PC-9 (cell line): ENCODE results near the gene IRF2. TPM values are rescaled to one million over a fixed set of nuclear protein-coding genes. Genes with fewer than 3 reads are reported as not detected.

ENCODE experiments used
- BruUV-seq: library from RNA; stranded (reverse); fragments of 400-500 nt; replicated peaks from 2 replicates; lab custom pipeline; 2021; lab: Mats Ljungman, UMichigan
- CTCF ChIA-PET: fragments of 300-600 bp; sonication (Branson Sonifier 250); formaldehyde crosslinking; loops from one replicate; lab custom pipeline; 2022; ENCODE audit warnings: antibody characterized with exemption; lab: Charles Lee
- POLR2A ChIA-PET: fragments of 300-600 bp; sonication (Branson Sonifier 250); formaldehyde crosslinking; loops from one replicate; lab custom pipeline; 2022; ENCODE audit warnings: antibody characterized with exemption; ENCODE audit not compliant: unreplicated experiment; lab: Charles Lee
- DNase-seq, 2 experiments: peaks; one replicate each; pipeline versions ENCODE4 v3.0.0 to v3.0.0-alpha.2; 2015 to 2022; ENCODE audit warnings: mixed read lengths in 1 of 2
- H2AFZ ChIP-seq: fragments of 200-600 bp; sonication (generic); 2 replicates; pipeline ENCODE4 v1.8.1; 2017; ENCODE audit warnings: antibody characterized with exemption
- H3F3A ChIP-seq: fragments of 200-600 bp; sonication (generic); 2 replicates; pipeline ENCODE4 v1.8.1; 2017; ENCODE audit warnings: antibody characterized with exemption, mild to moderate bottlenecking, low read depth; ENCODE audit not compliant: insufficient read depth
- H3K27ac ChIP-seq: fragments of 200-600 bp; sonication (generic); 2 replicates; pipeline ENCODE4 v1.6.1; 2016; ENCODE audit warnings: mixed run types
- H3K27me3 ChIP-seq: fragments of 200-600 bp; sonication (generic); 2 replicates; pipeline ENCODE4 v1.6.1; 2016; ENCODE audit warnings: low read depth, mixed run types; ENCODE audit not compliant: insufficient read depth
- H3K36me3 ChIP-seq: fragments of 200-600 bp; sonication (generic); 2 replicates; pipeline ENCODE4 v1.6.1; 2016; ENCODE audit warnings: low read depth, mixed run types
- H3K4me1 ChIP-seq: fragments of 200-600 bp; sonication (generic); replicated peaks from 2 replicates; pipeline ENCODE4 v1.6.1; 2016; ENCODE audit warnings: mixed run types; ENCODE audit not compliant: insufficient read depth
- H3K4me2 ChIP-seq: fragments of 200-600 bp; sonication (generic); 2 replicates; pipeline ENCODE4 v1.6.1; 2017; ENCODE audit warnings: mixed run types
- H3K4me3 ChIP-seq: fragments of 200-600 bp; sonication (generic); 2 replicates; pipeline ENCODE4 v1.6.1; 2016; ENCODE audit warnings: mixed run types
- H3K79me2 ChIP-seq: fragments of 200-600 bp; sonication (generic); 2 replicates; pipeline ENCODE4 v1.6.1; 2017; ENCODE audit warnings: low read depth, mixed run types
- H3K9me2 ChIP-seq: fragments of 200-600 bp; sonication (generic); 2 replicates; pipeline ENCODE4 v1.8.1; 2017; ENCODE audit warnings: mild to moderate bottlenecking; ENCODE audit not compliant: insufficient read depth
- H3K9me3 ChIP-seq: fragments of 200-600 bp; sonication (generic); 2 replicates; pipeline ENCODE4 v1.8.1; 2016; ENCODE audit warnings: low read depth; ENCODE audit not compliant: insufficient read depth
- H4K20me1 ChIP-seq: fragments of 200-600 bp; sonication (generic); 2 replicates; pipeline ENCODE4 v1.8.1; 2017; ENCODE audit not compliant: insufficient read depth
- CTCF ChIP-seq: fragments of 200-600 bp; sonication (generic); conservative IDR thresholded peaks from 2 replicates; pipeline ENCODE4 v1.6.1; 2017; ENCODE audit warnings: mixed run types, antibody characterized with exemption, mild to moderate bottlenecking, moderate library complexity
- EZH2 ChIP-seq: fragments of 200-600 bp; sonication (generic); IDR thresholded peaks from 2 replicates; pipeline ENCODE4 v1.8.0; 2017; ENCODE audit warnings: antibody characterized with exemption, low read depth
- intact Hi-C: fragments of 100-400 bp; cut with micrococcal nuclease; formaldehyde crosslinking; loops from one replicate; pipeline ENCODE4 v1.10.0; 2022; ENCODE audit not compliant: unreplicated experiment
- total RNA-seq: library from RNA; stranded (reverse); gene quantifications from 2 replicates; pipeline ENCODE4 v1.2.3, GENCODE V29; 2021

The IRF2 gene
- total RNA-seq, 1 experiment from 2014 or later = 34.4 TPM

GRCh38 chr4:184440595-184441358 is 33.6 kb downstream of the IRF2 start:
- intact Hi-C loops = no loop called here
- Histone ChIP-seq H3F3A (no peaks in the 10 kb centered on the region), H4K20me1 (no peaks in the 10 kb centered on the region), H3K27ac (no peak overlapping the region), H3K36me3 (no peaks in the 10 kb centered on the region), H3K9me2 (no peaks in the 10 kb centered on the region), H3K4me1 (no peaks in the 10 kb centered on the region), H3K27me3 (no peaks in the 10 kb centered on the region), H3K9me3 (no peaks in the 10 kb centered on the region), H3K4me2 (no peak overlapping the region), H2AFZ (no peak overlapping the region), H3K79me2 (peaks cover 3% of the 10 kb centered on the region; the same call in 1 of the 2 replicates), H3K4me3 (no peak overlapping the region)
- no TSS peak for BruUV-seq
- ChIA-PET CTCF (no interaction called here), POLR2A (no interaction called here)
- DNase-seq = no peak
- TF ChIP-seq CTCF (no peak), EZH2 (no peak)

- no peaks in the 10 kb centered on the region for H4K20me1 ChIP-seq
- no peak overlapping the region for H3K27ac ChIP-seq
- H3K4me3 ChIP-seq = no peak overlapping the region
- no TSS peak for BruUV-seq
- H2AFZ ChIP-seq = no peak overlapping the region
- no peaks in the 10 kb centered on the region for H3K9me2 ChIP-seq
- H3F3A ChIP-seq = no peaks in the 10 kb centered on the region
- no peaks in the 10 kb centered on the region for H3K9me3 ChIP-seq
- POLR2A ChIA-PET = no interaction called here
- no peaks in the 10 kb centered on the region for H3K27me3 ChIP-seq
- intact Hi-C loops = no loop called here
- TF ChIP-seq EZH2 = no peak
- TF ChIP-seq CTCF = no peak
- CTCF ChIA-PET = no interaction called here
- no peaks in the 10 kb centered on the region for H3K36me3 ChIP-seq
- no peak for DNase-seq
- no peak overlapping the region for H3K4me2 ChIP-seq
- H3K4me1 ChIP-seq = no peaks in the 10 kb centered on the region
- H3K79me2 ChIP-seq = peaks cover 3% of the 10 kb centered on the region; the same call in 1 of the 2 replicates
These were observed 34.3 kb downstream of the IRF2 start for GRCh38 chr4:184439856-184440594.

GRCh38 chr4:184439386-184439785 is 35.0 kb downstream of the IRF2 start:
- no peak overlapping the region for H3K4me2 ChIP-seq
- TF ChIP-seq CTCF (no peak), EZH2 (no peak)
- BruUV-seq = no TSS peak

More at GRCh38 chr4:184439386-184439785, 35.0 kb downstream of the IRF2 start:
- Histone ChIP-seq H3K27ac (no peak overlapping the region), H3K4me1 (no peaks in the 10 kb centered on the region), H3K79me2 (peaks cover 3% of the 10 kb centered on the region; the same call in 1 of the 2 replicates), H3K27me3 (no peaks in the 10 kb centered on the region), H3K4me3 (no peak overlapping the region), H3K36me3 (no peaks in the 10 kb centered on the region), H3F3A (no peaks in the 10 kb centered on the region), H3K9me2 (no peaks in the 10 kb centered on the region), H4K20me1 (no peaks in the 10 kb centered on the region), H2AFZ (no peak overlapping the region), H3K9me3 (no peaks in the 10 kb centered on the region)
- intact Hi-C loops = no loop called here
- DNase-seq = no peak
- POLR2A ChIA-PET = no interaction called here
- CTCF ChIA-PET = no interaction called here
